Parathyroid adenoma (tissue), 2 donors: ENCODE measurements around the gene CRYBB2.
"Not testable (repeated sequence)": the region's sequence is repeated elsewhere in the genome, so short reads cannot be mapped to it uniquely, and the experiment has no call there.

Experiments used
- H2AFZ ChIP-seq: fragments of 300-600 bp; sonication (generic); one replicate; pipeline ENCODE4 v1.7.0; 2017; ENCODE audit warnings: antibody characterized with exemption, mild to moderate bottlenecking
- H3K27ac ChIP-seq: fragments of 300-600 bp; sonication (generic); one replicate; pipeline ENCODE4 v1.7.0; 2017
- H3K27me3 ChIP-seq: fragments of 300-600 bp; sonication (generic); one replicate; pipeline ENCODE4 v1.7.0; 2017; ENCODE audit warnings: low read length; ENCODE audit not compliant: control insufficient read depth, insufficient read depth
- H3K36me3 ChIP-seq: fragments of 300-600 bp; sonication (generic); one replicate; pipeline ENCODE4 v1.7.0; 2017; ENCODE audit warnings: low read length; ENCODE audit not compliant: control insufficient read depth, insufficient read depth
- H3K4me1 ChIP-seq: fragments of 300-600 bp; sonication (generic); one replicate; pipeline ENCODE4 v1.7.0; 2017; ENCODE audit warnings: control low read depth
- H3K4me2 ChIP-seq: fragments of 300-600 bp; sonication (generic); one replicate; pipeline ENCODE4 v1.7.0; 2017; ENCODE audit warnings: low read length
- H3K4me3 ChIP-seq: fragments of 300-600 bp; sonication (generic); one replicate; pipeline ENCODE4 v1.7.0; 2017; ENCODE audit warnings: low read depth, low read length
- H3K79me2 ChIP-seq: fragments of 300-600 bp; sonication (generic); one replicate; pipeline ENCODE4 v1.7.0; 2017; ENCODE audit warnings: control low read depth
- H3K9ac ChIP-seq: fragments of 300-600 bp; sonication (generic); one replicate; pipeline ENCODE4 v1.7.0; 2017; ENCODE audit warnings: mild to moderate bottlenecking
- H3K9me3 ChIP-seq: fragments of 300-600 bp; sonication (generic); one replicate; pipeline ENCODE4 v1.7.0; 2017; ENCODE audit warnings: low read length; ENCODE audit not compliant: control insufficient read depth
- CTCF ChIP-seq: fragments of 300-600 bp; sonication (generic); IDR thresholded peaks from one replicate; pipeline ENCODE4 v1.7.0; 2017; ENCODE audit warnings: antibody characterized with exemption, mild to moderate bottlenecking
- donor health status: primary hyperparathyroidism.

Gene CRYBB2

GRCh38 chr22:25203082-25203481 lies 16.4 kb upstream of the CRYBB2 start:
- Histone ChIP-seq H3K27ac (no peak overlapping the region), H3K4me3 (no peak overlapping the region), H3K27me3 (no peaks in the 10 kb centered on the region), H3K4me1 (no peaks in the 10 kb centered on the region), H3K79me2 (no peaks in the 10 kb centered on the region), H3K4me2 (no peak overlapping the region), H3K36me3 (no peaks in the 10 kb centered on the region), H3K9ac (no peak overlapping the region), H2AFZ (no peak overlapping the region), H3K9me3 (no peaks in the 10 kb centered on the region)
- TF ChIP-seq CTCF = no peak

DNA sequence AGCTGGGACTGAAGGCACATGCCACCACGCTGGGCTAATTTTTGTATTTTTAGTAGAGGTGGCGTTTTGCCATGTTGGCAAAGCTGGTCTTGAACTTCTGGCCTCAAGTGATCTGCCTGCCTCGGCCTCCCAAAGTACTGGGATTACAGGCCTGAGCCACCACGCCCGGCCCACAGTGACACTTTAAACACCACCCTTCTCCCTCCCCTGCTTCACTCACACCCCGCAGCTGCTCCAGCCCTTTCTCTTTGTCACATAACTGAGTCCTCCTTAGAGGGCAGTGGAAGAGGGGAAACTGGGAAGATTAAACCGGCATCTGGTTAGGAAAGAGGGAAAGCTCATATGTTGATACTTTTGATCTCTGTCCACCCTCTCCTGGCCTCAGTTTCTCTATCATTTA lies 14.9 kb upstream of the CRYBB2 start:
- H3K27ac ChIP-seq, H2AFZ ChIP-seq, H3K9me3 ChIP-seq, H3K9ac ChIP-seq, H3K79me2 ChIP-seq, H3K27me3 ChIP-seq, H3K36me3 ChIP-seq, H3K4me1 ChIP-seq, H3K4me2 ChIP-seq, H3K4me3 ChIP-seq: not testable (repeated sequence)

- no peaks in the 10 kb centered on the region for H3K4me1 ChIP-seq
- no peak overlapping the region for H2AFZ ChIP-seq
- no peaks in the 10 kb centered on the region for H3K27me3 ChIP-seq
- no peaks in the 10 kb centered on the region for H3K36me3 ChIP-seq
- H3K4me2 ChIP-seq = no peak overlapping the region
- no peaks in the 10 kb centered on the region for H3K9me3 ChIP-seq
- no peak overlapping the region for H3K4me3 ChIP-seq
- H3K9ac ChIP-seq = no peak overlapping the region
- no peak for TF ChIP-seq CTCF
- H3K27ac ChIP-seq = no peak overlapping the region
- H3K79me2 ChIP-seq = no peaks in the 10 kb centered on the region
Observed at GRCh38 chr22:25205847-25206246, 13.6 kb upstream of the CRYBB2 start.

GRCh38 chr22:25206998-25207397 lies 12.4 kb upstream of the CRYBB2 start:
- no peak overlapping the region for H3K27ac ChIP-seq
- no peak overlapping the region for H3K4me3 ChIP-seq
- no peaks in the 10 kb centered on the region for H3K27me3 ChIP-seq
- no peaks in the 10 kb centered on the region for H3K36me3 ChIP-seq
- H3K4me1 ChIP-seq = no peaks in the 10 kb centered on the region
- H3K9me3 ChIP-seq = no peaks in the 10 kb centered on the region
- H3K4me2 ChIP-seq = no peak overlapping the region
- no peak overlapping the region for H3K9ac ChIP-seq
- no peak for TF ChIP-seq CTCF
- H2AFZ ChIP-seq = no peak overlapping the region
- no peaks in the 10 kb centered on the region for H3K79me2 ChIP-seq

DNA sequence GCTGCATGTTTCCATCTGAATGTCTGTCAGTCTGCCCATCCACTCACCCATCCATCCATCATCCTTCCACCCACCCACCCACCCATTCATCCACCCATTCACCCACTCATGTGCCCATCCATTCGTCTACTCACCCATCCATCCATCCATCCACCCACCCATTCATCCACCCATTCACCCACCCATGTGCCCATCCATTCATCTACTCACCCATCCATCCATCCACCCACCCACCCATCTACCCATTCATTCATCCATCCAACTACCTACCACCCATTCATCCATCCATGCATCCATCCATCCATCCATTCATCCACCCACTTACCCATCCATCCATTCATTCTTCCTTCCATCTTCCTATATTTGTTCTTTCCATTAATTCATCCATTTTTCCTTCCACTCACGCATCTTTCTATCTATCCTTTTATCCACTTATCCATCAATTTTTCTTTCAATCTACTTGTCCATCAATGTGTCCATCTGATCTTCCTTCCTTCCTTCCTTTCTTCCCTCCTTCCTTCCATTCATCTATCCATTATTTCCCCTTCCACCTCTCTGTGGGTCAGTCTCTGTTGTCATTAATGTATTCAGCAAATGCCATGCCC lies 11.8 kb upstream of the CRYBB2 start:
- no peak overlapping the region for H3K9ac ChIP-seq
- no peak for TF ChIP-seq CTCF
- H3K4me1 ChIP-seq = no peaks in the 10 kb centered on the region
- H3K27ac ChIP-seq = no peak overlapping the region
- no peaks in the 10 kb centered on the region for H3K9me3 ChIP-seq
- no peak overlapping the region for H3K4me2 ChIP-seq
- no peaks in the 10 kb centered on the region for H3K27me3 ChIP-seq
- H3K79me2 ChIP-seq = no peaks in the 10 kb centered on the region
- no peak overlapping the region for H2AFZ ChIP-seq
- H3K36me3 ChIP-seq = no peaks in the 10 kb centered on the region
- no peak overlapping the region for H3K4me3 ChIP-seq
